ENCODE data around the gene WDR73. TPM values are rescaled to one million over a fixed set of nuclear protein-coding genes. Genes with fewer than 3 reads are reported as not detected.

WDR73 gene
- total and polyA plus RNA-seq, 2 of the 4 experiments (the other 2 are of a cell fraction), result 21.5 to 25.5 TPM

- no peak overlapping the region for H3K14ac ChIP-seq (replicated peaks; ENCODE audit: low read depth, low read length)
- H3K23ac ChIP-seq (ENCODE audit: low read depth, low read length), result no peak overlapping the region
- intact Hi-C loops (cut with micrococcal nuclease) (no loop called here), in situ Hi-C loops (cut with MboI; ENCODE audit: low sequenced_read_pairs) (no loop called here), dilution Hi-C loops (cut with HindIII; ENCODE audit: low sequenced_read_pairs, unreplicated experiment) (no loop called here)
- H2BK5ac ChIP-seq (ENCODE audit: low read depth, low read length, poor library complexity, severe bottlenecking), result no peak overlapping the region
- no peak overlapping the region for H2AK5ac ChIP-seq (ENCODE audit: low read depth, low read length)
- no peaks in the 10 kb centered on the region for H3K4me1 ChIP-seq (ENCODE audit: control insufficient read depth, insufficient read depth, low read length)
- no peaks in the 10 kb centered on the region for H3K9me1 ChIP-seq (ENCODE audit: insufficient read depth, low read length)
- no peak overlapping the region for H2BK20ac ChIP-seq (ENCODE audit: low read depth, low read length)
- no peak overlapping the region for H4K91ac ChIP-seq (ENCODE audit: insufficient read depth, low read depth, low read length)
- peaks cover 8% of the 10 kb centered on the region for H3K36me3 ChIP-seq (ENCODE audit: control insufficient read depth, insufficient read depth, low read length)
- H3K9ac ChIP-seq (ENCODE audit: low read depth, low read length), result no peak overlapping the region
- CTCF ChIA-PET, result interaction anchor here (0.6 kb wide), 1 partner anchor 131 kb away, joined by 3 read pairs; no protein-coding TSS in a partner anchor
- no peak overlapping the region for H2AFZ ChIP-seq (replicated peaks; ENCODE audit: low read length, poor library complexity)
- no peak overlapping the region for H4K5ac ChIP-seq (ENCODE audit: low read depth, low read length)
- H3K27ac ChIP-seq (ENCODE audit: insufficient read depth, low read length), result no peak overlapping the region
- TF ChIP-seq MXI1 (IDR thresholded peaks at IDR 0.05; ENCODE audit: borderline replicate concordance, low read depth, low read length) (no peak), CHD1 (IDR thresholded peaks at IDR 0.05; ENCODE audit: low read depth, low read length) (no peak), ELK1 (IDR thresholded peaks at IDR 0.05; ENCODE audit: borderline replicate concordance, low read depth, low read length) (no peak), RAD21 (IDR thresholded peaks at IDR 0.05; ENCODE audit: low read length) (no peak), NFE2L2 (IDR thresholded peaks at IDR 0.05; ENCODE audit: low read depth, low read length) (no peak), RFX5 (IDR thresholded peaks at IDR 0.05; ENCODE audit: low read depth, low read length) (no peak), BHLHE40 (IDR thresholded peaks at IDR 0.05; ENCODE audit: low read depth, low read length) (no peak), RCOR1 (IDR thresholded peaks at IDR 0.05; ENCODE audit: insufficient replicate concordance, low read length) (no peak), MAFK (IDR thresholded peaks at IDR 0.05; ENCODE audit: low read depth, low read length) (no peak), FOS (IDR thresholded peaks at IDR 0.05; ENCODE audit: low read depth, low read length) (no peak), CTCF (conservative IDR thresholded peaks at IDR 0.05; ENCODE audit: low read depth, low read length) (no peak), POLR2A (IDR thresholded peaks at IDR 0.05; ENCODE audit: low read depth, low read length) (no peak)
- H3K4me2 ChIP-seq (ENCODE audit: low read depth, low read length), result no peak overlapping the region
- no peak overlapping the region for H3K4ac ChIP-seq (ENCODE audit: low read depth, low read length)
- H4K8ac ChIP-seq (ENCODE audit: low read depth in 2 of 2, low read length in 2 of 2), result no peak overlapping the region
- BruUV-seq (replicated peaks), result no TSS peak
- 100% methylated on average over 1 of the region's 3 CpGs; no CpG with 5 or more reads in 1 of the 2 experiments for WGBS, 2 experiments (ENCODE audit: extremely low coverage in 2 of 2, insufficient read length in 1 of 2)
- no peak overlapping the region for H3K56ac ChIP-seq (ENCODE audit: extremely low read depth, insufficient read depth, low read length)
- ATAC-seq (ENCODE audit: low read depth) (no peak), DNase-seq (no peak)
- no peak overlapping the region for H2AK9ac ChIP-seq (replicated peaks; ENCODE audit: low read depth, low read length, poor library complexity)
- H3K9me3 ChIP-seq (ENCODE audit: control insufficient read depth, insufficient read depth, low read length), result peaks cover 10% of the 10 kb centered on the region
- no peaks in the 10 kb centered on the region for H4K20me1 ChIP-seq (ENCODE audit: insufficient read depth, low read length)
- no peak overlapping the region for H3K18ac ChIP-seq (ENCODE audit: low read depth, low read length)
- peaks cover 3 to 37% of the 10 kb centered on the region in 2 experiments for H3K79me1 ChIP-seq (ENCODE audit: low read depth in 1 of 2, low read length in 2 of 2)
- no peak overlapping the region for H3K4me3 ChIP-seq (ENCODE audit: insufficient read depth, low read depth, low read length)
- no peak overlapping the region for H2BK15ac ChIP-seq (ENCODE audit: low read depth, low read length)
- H3K27me3 ChIP-seq (ENCODE audit: control insufficient read depth, insufficient read depth, low read length), result no peaks in the 10 kb centered on the region
- no peak overlapping the region for H2BK120ac ChIP-seq (ENCODE audit: low read depth, low read length)
- POLR2A ChIA-PET (ENCODE audit: unreplicated experiment), result no interaction called here
Measured at GRCh38 chr15:84616235-84616634, 37.8 kb downstream of the WDR73 start.
